HG03521 (cell line): ENCODE measurements around the gene DEDD2.

Experiments used
- ATAC-seq: cut with Tn5 transposase; IDR thresholded peaks from one replicate; pipeline ENCODE4 v1.9.1; 2021; ENCODE audit warnings: mild to moderate bottlenecking, moderate library complexity; ENCODE audit not compliant: unreplicated experiment

Gene DEDD2

GRCh38 chr19:42174958-42175734 is 42.3 kb downstream of the DEDD2 start:
- no peak for ATAC-seq

GRCh38 chr19:42174188-42174587 is 43.3 kb downstream of the DEDD2 start:
- no peak for ATAC-seq

- no peak for ATAC-seq
These were observed 43.8 kb downstream of the DEDD2 start for GRCh38 chr19:42173695-42174094.

- ATAC-seq: no peak
These were observed 45.2 kb downstream of the DEDD2 start for GRCh38 chr19:42172261-42172660.

DNA sequence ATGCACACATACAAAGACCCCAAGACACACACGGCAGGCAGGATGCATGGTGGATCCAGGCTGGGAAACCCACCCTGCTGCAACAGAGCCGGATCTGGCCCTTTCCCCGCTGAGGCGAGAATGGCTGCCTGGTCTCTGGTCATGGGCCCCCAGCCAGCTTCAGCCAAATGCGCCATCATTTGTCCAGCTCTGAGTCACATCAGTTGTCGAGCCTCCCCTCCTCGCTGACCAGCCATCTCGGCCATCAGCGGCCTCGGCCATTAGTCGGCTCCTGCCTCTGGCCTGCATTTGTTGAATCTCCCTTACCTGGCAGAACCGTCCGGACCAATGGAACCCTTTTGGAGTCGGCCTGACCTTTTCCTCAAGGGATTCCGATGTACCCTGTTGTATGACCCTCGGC is 46.8 kb downstream of the DEDD2 start:
- no peak for ATAC-seq

- no peak for ATAC-seq
These were observed 47.7 kb downstream of the DEDD2 start for GRCh38 chr19:42169486-42170413.

DNA sequence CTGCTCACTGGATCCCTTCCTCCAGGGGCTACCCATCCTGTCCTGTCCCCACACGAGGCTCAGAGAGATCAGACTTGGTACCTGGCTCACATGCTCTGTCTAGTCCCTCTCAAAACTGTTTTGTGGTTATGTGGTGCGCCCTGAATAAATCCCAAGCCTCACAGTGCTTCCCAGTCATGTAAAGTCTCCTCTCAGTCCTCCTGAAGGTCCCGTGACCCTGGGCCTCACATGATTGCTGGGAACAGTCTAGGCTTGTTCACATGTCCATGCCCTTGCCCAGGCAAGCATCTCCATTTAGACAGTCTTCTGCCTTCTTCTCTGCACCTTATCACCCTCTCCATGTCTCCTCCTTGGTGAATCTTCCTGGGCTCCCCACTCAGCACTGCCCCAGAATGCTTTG is 49.3 kb downstream of the DEDD2 start:
- no peak for ATAC-seq

DNA sequence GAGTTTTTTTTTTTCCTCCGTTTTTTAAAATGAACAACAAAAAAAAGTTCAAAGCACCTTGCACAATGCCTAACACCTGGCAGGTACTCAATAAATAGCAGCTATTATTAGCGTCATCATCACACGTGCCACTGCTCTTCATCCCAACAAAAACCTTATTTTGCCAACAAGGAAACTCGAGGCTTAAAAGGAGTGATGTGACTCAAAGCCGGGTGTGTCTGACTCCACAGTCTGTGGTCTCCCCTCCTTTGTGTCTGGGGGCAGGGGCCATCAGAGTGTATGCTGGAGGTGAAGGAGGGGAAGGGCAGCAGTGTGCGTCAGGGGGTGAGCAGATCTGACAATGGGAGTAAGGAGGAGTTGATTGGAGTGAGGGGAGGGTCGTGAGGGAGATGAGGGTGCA is 51.2 kb downstream of the DEDD2 start:
- no peak for ATAC-seq

DNA sequence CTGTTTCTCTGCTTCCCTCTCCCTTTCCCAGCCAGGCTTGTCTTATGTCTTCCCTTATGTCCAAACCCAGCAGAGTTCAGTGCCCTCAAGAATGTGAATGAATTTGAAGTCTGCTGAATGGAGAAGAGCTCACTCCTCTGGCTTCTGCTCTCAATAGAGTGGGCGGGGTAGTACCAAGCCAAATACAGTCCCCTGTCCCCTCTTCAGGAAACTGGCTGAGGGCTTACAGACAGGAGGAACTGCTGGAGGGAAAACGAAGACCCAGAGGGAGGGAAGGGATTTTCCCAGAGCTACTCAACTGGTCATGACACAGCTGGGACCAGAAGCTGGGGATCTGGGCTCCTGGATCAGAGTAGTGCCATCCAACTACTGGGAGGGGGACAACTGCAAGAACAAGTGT is 52.3 kb downstream of the DEDD2 start:
- ATAC-seq: no peak

GRCh38 chr19:42161616-42162263 is 55.7 kb downstream of the DEDD2 start:
- ATAC-seq: no peak

GRCh38 chr19:42159942-42160341 is 57.5 kb downstream of the DEDD2 start:
- ATAC-seq: no peak

- no peak for ATAC-seq
These were observed 58.6 kb downstream of the DEDD2 start for GRCh38 chr19:42158926-42159325.

- ATAC-seq: no peak
These were observed 60.9 kb downstream of the DEDD2 start for GRCh38 chr19:42156571-42156970.

DNA sequence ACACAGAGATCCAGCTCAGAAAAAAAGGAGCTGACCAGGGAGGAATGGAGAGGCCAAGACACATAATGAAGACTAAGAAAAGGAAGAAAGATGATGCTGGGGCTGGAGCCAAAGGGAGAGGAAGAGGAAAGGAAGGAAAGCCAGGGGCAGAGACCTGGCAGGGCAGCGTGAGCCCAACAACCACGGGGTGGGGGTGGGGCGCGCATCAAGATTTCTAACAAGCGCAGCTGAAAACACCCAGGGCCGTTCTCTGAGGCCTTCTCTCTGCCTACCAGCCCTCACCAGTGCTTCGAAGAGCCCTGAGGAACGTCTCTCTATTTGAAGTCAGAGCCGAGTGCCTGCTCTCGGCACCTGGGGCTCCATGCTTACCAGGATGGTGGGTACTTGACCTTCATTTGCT is 61.7 kb downstream of the DEDD2 start:
- ATAC-seq: no peak

DNA sequence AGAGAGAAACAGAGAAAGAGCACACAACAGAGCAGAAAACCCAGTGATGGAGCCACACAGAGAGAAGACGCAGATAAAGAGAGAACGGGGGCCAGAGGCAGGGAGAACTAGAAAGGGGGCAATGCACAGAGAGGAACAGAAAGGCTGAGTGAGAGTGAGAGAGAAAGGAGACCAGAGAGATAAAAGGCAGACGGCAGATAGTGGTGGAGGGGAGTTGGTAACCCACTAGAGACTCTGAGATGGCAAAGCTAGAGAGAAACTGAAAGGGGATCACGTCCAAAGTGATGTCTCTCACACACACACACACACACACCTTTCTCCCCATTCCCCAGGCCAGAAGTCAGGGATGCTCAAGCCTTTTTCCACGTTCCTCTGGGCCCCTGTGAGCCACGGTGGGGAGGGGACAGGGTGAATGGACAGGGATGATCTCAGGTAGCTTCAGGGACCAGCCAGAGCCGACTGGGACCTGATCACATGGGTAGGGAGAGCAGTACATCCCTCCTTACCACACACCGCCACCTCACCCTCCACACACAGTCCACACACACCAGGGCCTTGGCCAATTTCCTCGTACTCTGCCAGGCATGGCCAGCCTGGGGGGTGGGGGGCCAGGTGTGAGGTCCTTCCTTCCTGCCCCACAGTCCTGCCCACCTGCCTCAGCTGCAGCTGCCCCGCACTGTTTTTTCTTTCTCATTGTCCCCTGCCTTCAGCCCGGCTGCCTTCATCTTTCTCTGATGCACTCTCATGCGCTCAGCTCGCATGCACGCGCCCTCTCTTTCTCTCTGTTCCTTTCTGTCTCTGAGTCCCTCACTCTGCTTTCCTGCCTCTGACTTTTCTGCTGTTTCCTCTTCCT is 62.8 kb downstream of the DEDD2 start:
- ATAC-seq: no peak

- no peak for ATAC-seq
These were observed 63.6 kb downstream of the DEDD2 start for GRCh38 chr19:42153672-42154433.

DNA sequence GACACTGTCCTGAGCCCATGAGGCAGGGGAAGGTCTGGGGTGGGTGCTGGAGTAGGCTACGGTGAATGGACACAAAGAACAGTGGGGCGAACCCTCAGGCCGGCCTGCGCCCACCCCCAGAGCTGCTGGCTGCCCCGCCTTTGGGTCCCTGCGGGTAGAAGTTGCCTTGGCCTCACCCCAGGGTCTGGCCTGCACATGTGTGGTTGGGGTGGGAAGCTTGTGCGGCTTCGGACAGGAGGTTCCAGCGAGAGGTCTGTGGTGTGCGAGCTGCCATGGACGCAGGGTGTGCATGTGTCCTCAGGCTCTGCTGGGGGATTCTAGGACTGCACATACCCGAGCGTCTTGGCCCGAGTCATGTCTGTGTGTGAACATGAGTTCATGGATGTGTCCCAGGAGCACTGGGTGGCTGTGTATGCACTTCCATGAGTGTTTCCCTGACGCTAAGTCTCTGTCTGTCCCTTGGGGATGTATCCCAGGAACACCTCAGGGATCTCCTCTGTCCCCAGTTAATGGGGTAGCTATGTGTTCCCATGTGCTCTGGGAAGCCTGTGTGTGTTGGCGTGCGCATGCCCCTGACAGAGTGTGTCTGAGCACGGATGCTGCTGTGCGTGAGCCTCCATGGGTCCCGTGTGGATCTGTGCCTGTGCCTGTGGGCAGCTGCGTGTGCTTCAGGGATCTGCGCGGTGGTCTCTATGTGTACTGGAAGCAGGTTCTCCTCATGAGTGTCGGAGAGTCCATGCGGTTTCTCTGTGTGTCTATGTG is 64.4 kb downstream of the DEDD2 start:
- no peak for ATAC-seq

GRCh38 chr19:42151782-42152684 is 65.4 kb downstream of the DEDD2 start:
- no peak for ATAC-seq
